ENCODE results near the gene TOMM34. TPM values are rescaled to one million over a fixed set of nuclear protein-coding genes. Genes with fewer than 3 reads are reported as not detected.

The TOMM34 gene
- total and polyA plus RNA-seq, 11 donors, result 5.4 to 27.4 (median 12.7) TPM

GRCh38 chr20:44909872-44910689 lies 50.1 kb downstream of the TOMM34 start, which contains the start of gene PABPC1L:
Gene PABPC1L (plus strand): TSS chr20:44910060. CDS start chr20:44910144, 84 bp downstream.
- TF ChIP-seq CTCF (IDR thresholded peaks at IDR 0.05) (no peak), POLR2A (IDR thresholded peaks at IDR 0.05) (no peak)
- 2 to 7% (median 4%) methylated on average over 29 to 61 of the region's 61 CpGs for WGBS, 4 donors
- no peaks in the 10 kb centered on the region for H3K9me3 ChIP-seq
- H3K27me3 ChIP-seq, result no peaks in the 10 kb centered on the region
- DNase-seq, result peak; percentile 54 to 78 (median 69)
- H3K36me3 ChIP-seq, result peaks cover 0 to 43% (median 37%) of the 10 kb centered on the region in 9 donors
- intact Hi-C loops (cut with DNase I), result no loop called here
- H3K27ac ChIP-seq, result peak within 1 kb of the TSS in 1 of 12 donors; percentile 17
- ATAC-seq, result peak; percentile 55 to 97 (median 91)
- peaks cover 0 to 19% (median 10%) of the 10 kb centered on the region in 12 donors for H3K4me1 ChIP-seq
- peak within 1 kb of the TSS; percentile 40 to 88 (median 66) for H3K4me3 ChIP-seq

GRCh38 chr20:44908987-44909871 lies 51.0 kb downstream of the TOMM34 start:
- intact Hi-C loops (cut with DNase I), result no loop called here
- no peaks in the 10 kb centered on the region for H3K9me3 ChIP-seq
- H3K4me1 ChIP-seq, result peaks cover 0 to 19% (median 10%) of the 10 kb centered on the region in 12 donors
- no peak for DNase-seq
- TF ChIP-seq CTCF (IDR thresholded peaks at IDR 0.05), result no peak
- no peak for TF ChIP-seq POLR2A (IDR thresholded peaks at IDR 0.05)
- H3K27me3 ChIP-seq, result no peaks in the 10 kb centered on the region
- 30 to 39% (median 33%) methylated on average over 14 of the region's 14 CpGs for WGBS, 4 donors
- H3K36me3 ChIP-seq, result peaks cover 0 to 52% (median 46%) of the 10 kb centered on the region in 9 donors
- H3K27ac ChIP-seq, result no peak overlapping the region
- ATAC-seq, result no peak
- H3K4me3 ChIP-seq, result peak overlapping the region; percentile 40 to 88 (median 66)

GRCh38 chr20:44904377-44904776 lies 55.8 kb downstream of the TOMM34 start:
- ATAC-seq, result no peak
- Histone ChIP-seq H3K9me3 (no peaks in the 10 kb centered on the region), H3K27me3 (no peaks in the 10 kb centered on the region), H3K4me1 (peaks cover 0 to 22% (median 8%) of the 10 kb centered on the region in 12 donors), H3K36me3 (peaks cover 0 to 90% (median 76%) of the 10 kb centered on the region in 9 donors), H3K27ac (no peak overlapping the region), H3K4me3 (no peak overlapping the region)
- no peak for TF ChIP-seq POLR2A (IDR thresholded peaks at IDR 0.05)
- WGBS, 4 donors, result 65 to 78% (median 74%) methylated on average over 5 of the region's 5 CpGs
- intact Hi-C loops (cut with DNase I), result no loop called here
- no peak for DNase-seq

GRCh38 chr20:44901974-44902373 lies 58.2 kb downstream of the TOMM34 start:
- Histone ChIP-seq H3K4me1 (peaks cover 0 to 39% (median 18%) of the 10 kb centered on the region in 12 donors), H3K9me3 (no peaks in the 10 kb centered on the region), H3K36me3 (peaks cover 0 to 74% (median 61%) of the 10 kb centered on the region in 9 donors), H3K27me3 (no peaks in the 10 kb centered on the region), H3K4me3 (no peak overlapping the region), H3K27ac (no peak overlapping the region)
- TF ChIP-seq CTCF (IDR thresholded peaks at IDR 0.05) (no peak), POLR2A (IDR thresholded peaks at IDR 0.05) (no peak)
- peak in 1 of 4 donors; percentile 51 for ATAC-seq
- intact Hi-C loops (cut with DNase I), result no loop called here
- 71 to 91% (median 81%) methylated on average over 2 of the region's 2 CpGs for WGBS, 4 donors
- DNase-seq, result no peak

Measured in heart left ventricle (tissue), 16 donors.